AG09319 (cell line): Measurements from ENCODE around the gene HDLBP.

Experiments
- DNase-seq: peaks from one replicate; pipeline ENCODE4 v3.0.0-alpha.2; 2010; ENCODE audit warnings: low read depth; ENCODE audit errors: extremely low read depth
- CTCF ChIP-seq: IDR thresholded peaks from 2 replicates; pipeline ENCODE4 v1.5.1; 2011; ENCODE audit warnings: low read depth, mild to moderate bottlenecking, inconsistent platforms, low read length, moderate library complexity

Gene HDLBP

GRCh38 chr2:241356871-241357260 lies 41.4 kb upstream of the HDLBP start:
- DNase-seq = no peak
- no peak for TF ChIP-seq CTCF

GRCh38 chr2:241355983-241356870 lies 40.8 kb upstream of the HDLBP start, which contains the start of gene FARP2:
FARP2 (plus strand) TSS chr2:241356285; CDS start chr2:241373108, 16,823 bp downstream.
- TF ChIP-seq CTCF = no peak; the same call in 1 of the 2 replicates
- DNase-seq = peak; percentile 98

GRCh38 chr2:241354668-241355658 lies 39.5 kb upstream of the HDLBP start:
- DNase-seq = no peak
- TF ChIP-seq CTCF = no peak; the same call in none of the 2 replicates

GRCh38 chr2:241352227-241352626 lies 36.8 kb upstream of the HDLBP start:
- no peak for DNase-seq
- no peak for TF ChIP-seq CTCF

GRCh38 chr2:241351640-241352031 lies 36.2 kb upstream of the HDLBP start:
- no peak for DNase-seq
- no peak for TF ChIP-seq CTCF

GRCh38 chr2:241350878-241351639 lies 35.6 kb upstream of the HDLBP start:
- TF ChIP-seq CTCF = no peak

More at GRCh38 chr2:241350878-241351639, 35.6 kb upstream of the HDLBP start:
- no peak for DNase-seq
